GM19467 (cell line): ENCODE data around the gene PDXP.
"Not testable (repeated sequence)": the region's sequence is repeated elsewhere in the genome, so short reads cannot be mapped to it uniquely, and the experiment has no call there.

Experiments
- ATAC-seq: cut with Tn5 transposase; IDR thresholded peaks from one replicate; pipeline ENCODE4 v1.9.1; 2021; ENCODE audit warnings: mild to moderate bottlenecking, moderate library complexity; ENCODE audit not compliant: unreplicated experiment

The PDXP gene

GRCh38 chr22:37696260-37696656, 37.7 kb downstream of the PDXP start:
- ATAC-seq = not testable (repeated sequence)

- ATAC-seq = peak; percentile 78
These were observed 38.4 kb downstream of the PDXP start, which contains the start of gene TRIOBP for GRCh38 chr22:37696657-37697537. Gene TRIOBP (plus strand): TSS chr22:37697048. CDS start chr22:37701366, 4,318 bp downstream.

GRCh38 chr22:37697538-37697835, 39.0 kb downstream of the PDXP start:
- ATAC-seq = no peak

- ATAC-seq = no peak
These were observed 42.7 kb downstream of the PDXP start for GRCh38 chr22:37701141-37701786.

GRCh38 chr22:37703906-37704305, 45.4 kb downstream of the PDXP start:
- ATAC-seq = no peak

- ATAC-seq = no peak
These were observed 46.1 kb downstream of the PDXP start for GRCh38 chr22:37704645-37705044.

- no peak for ATAC-seq
These were observed 46.7 kb downstream of the PDXP start for GRCh38 chr22:37705205-37705604.

GRCh38 chr22:37708580-37709444, 50.3 kb downstream of the PDXP start:
- ATAC-seq = no peak

- ATAC-seq = no peak
These were observed 50.9 kb downstream of the PDXP start for GRCh38 chr22:37709445-37709765.

GRCh38 chr22:37710675-37711074, 52.2 kb downstream of the PDXP start:
- ATAC-seq = no peak

- ATAC-seq = no peak
These were observed 53.0 kb downstream of the PDXP start for GRCh38 chr22:37711490-37711889.

GRCh38 chr22:37713761-37714160, 55.2 kb downstream of the PDXP start:
- ATAC-seq = no peak

- no peak for ATAC-seq
These were observed 56.1 kb downstream of the PDXP start for GRCh38 chr22:37714634-37715033.

GRCh38 chr22:37715760-37716159, 57.2 kb downstream of the PDXP start:
- no peak for ATAC-seq
